Measurements from ENCODE around the gene SIK1.
"Not testable (repeated sequence)": the region's sequence is repeated elsewhere in the genome, so short reads cannot be mapped to it uniquely, and the experiment has no call there.

SIK1 gene

DNA sequence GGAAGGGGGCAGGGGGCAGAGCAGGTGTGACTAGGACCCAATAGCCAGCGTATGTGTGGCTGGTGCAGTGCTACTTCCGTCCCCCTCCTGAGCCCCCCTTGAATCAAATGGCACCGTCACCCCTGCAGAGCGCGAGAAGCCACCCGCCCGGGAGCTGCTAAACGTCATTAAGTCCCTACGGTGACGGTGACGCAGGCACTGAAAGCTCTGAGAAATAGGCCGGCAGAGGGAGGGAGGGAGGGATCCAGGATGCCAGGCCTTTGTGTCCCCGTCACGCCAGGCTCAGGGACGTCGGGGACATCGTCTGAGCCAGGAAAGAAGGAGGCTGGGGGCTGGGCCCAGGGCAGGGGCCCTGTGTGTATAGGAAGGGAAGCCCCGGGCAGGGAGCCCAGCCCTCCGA is 43.6 kb downstream of the SIK1 start:
- DNase-seq = not testable (repeated sequence)

GRCh38 chr21:43382902-43383301 is 44.0 kb downstream of the SIK1 start:
- DNase-seq = not testable (repeated sequence)

DNA sequence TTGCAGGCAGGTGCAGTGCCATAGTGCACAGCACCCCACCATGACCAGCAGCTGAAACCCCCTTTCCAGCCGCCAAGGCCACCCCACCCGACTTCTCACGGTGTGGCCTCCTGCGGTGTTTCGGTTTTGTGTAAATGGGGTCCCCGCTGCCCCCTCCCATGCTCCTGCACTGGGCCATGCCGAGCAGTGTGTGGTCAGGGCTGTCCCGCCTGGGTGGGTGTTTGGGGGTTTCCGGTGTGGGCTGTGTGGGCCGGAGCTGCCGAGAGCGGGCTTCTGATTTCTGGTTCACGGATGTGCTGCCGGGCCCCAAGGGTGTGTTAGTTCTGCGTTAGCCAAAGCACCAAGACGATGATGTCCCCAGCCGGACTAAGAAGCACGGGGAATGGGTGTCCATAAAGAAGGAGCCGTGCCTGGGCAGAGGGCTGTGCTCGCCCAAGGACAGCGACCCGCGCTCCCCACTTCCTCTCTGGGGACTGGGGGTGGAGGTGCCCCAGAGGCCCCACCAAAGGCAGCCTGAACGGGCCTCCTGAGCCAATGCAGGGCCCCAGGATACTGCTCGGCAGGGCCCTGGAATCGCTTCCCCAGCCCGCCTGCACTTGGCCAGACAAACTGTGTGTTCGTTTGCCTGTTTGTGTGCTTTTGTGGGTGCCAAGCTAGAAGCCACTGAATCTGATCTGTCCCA is 45.9 kb downstream of the SIK1 start:
- DNase-seq = not testable (repeated sequence)

DNA sequence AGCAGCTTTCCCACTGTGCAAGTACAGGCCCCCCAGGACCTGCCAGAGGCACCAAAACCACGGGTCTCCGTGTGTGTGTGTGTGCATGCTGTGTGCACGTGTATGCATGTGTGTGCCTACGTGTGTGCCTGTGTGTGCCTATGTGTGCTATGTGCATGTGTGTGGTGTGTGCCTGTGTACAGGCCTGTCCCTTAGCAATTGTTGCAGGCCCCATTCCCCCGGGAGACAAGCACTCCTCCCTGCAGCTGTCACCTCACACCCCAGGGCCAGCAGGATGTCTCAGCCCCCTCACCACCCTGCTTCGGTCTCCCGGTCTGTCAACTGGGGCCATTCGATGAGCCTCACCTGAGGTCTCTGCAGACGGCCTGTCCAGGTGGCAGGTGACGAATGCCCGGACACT is 46.6 kb downstream of the SIK1 start:
- not testable (repeated sequence) for DNase-seq

GRCh38 chr21:43379626-43380122 is 47.3 kb downstream of the SIK1 start:
- not testable (repeated sequence) for DNase-seq

DNA sequence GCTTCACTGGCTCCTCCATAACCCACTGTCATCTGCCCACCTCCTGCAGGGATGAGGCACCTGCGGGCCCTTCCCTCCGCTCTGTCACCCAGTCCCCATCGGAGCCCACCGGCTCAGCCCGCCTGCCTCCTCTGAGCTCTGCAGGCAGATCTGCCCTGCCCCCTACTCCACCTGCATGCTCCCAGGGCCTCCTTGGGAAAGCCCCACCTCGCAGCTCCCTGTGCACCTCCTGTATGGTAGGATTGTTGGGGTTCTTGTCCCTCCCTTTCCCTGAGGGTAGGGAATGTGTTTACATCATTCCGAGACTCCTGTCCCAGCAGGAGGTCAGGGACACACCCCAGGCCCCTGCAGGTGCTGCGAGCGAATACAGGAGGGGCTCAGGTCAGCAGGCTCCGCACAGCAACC is 50.5 kb downstream of the SIK1 start:
- DNase-seq = no peak

GRCh38 chr21:43375837-43376477 is 51.0 kb downstream of the SIK1 start:
- DNase-seq = no peak

DNA sequence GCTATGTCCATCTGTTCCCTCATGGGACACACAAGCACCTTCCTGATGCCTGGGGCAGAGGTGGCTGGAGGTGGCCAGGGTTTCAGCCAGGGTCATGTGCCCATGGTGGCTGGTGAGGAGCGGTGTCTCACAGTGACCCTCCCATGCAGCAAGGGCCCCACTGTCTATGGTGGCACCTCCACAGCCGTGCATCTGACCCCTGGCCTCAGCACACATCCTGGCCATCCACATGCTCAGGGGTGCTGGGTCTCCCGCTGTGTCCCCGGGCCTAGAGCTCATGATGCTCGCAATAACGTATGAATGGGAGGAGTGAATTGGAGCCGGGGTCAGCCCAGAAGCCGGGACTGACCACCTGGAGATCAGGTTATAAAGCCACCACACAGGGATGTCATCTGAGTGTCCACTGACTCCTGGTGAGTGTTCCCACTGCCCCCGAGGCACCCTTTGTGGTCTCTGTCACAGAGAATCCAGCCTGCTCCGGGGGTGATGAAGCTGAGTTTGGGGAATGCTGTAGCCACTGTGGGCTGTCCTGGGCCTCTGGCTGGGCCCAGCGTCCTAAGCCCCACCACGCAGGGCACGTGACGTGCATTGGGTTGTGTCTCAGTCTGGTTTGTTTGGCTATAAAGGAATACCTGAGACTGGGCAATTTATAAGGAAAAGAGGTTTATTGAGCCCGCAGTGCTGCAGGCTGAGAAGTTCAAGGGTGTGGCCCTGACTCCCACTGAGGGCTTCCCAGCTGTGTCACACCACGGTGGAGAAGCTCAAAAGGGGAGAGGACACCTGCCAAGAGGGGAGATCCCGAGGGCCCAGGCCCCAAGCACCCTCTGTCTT is 51.7 kb downstream of the SIK1 start:
- no peak for DNase-seq

GRCh38 chr21:43374228-43374885 is 52.6 kb downstream of the SIK1 start:
- DNase-seq = no peak

GRCh38 chr21:43373362-43374227 is 53.3 kb downstream of the SIK1 start:
- DNase-seq = no peak

DNA sequence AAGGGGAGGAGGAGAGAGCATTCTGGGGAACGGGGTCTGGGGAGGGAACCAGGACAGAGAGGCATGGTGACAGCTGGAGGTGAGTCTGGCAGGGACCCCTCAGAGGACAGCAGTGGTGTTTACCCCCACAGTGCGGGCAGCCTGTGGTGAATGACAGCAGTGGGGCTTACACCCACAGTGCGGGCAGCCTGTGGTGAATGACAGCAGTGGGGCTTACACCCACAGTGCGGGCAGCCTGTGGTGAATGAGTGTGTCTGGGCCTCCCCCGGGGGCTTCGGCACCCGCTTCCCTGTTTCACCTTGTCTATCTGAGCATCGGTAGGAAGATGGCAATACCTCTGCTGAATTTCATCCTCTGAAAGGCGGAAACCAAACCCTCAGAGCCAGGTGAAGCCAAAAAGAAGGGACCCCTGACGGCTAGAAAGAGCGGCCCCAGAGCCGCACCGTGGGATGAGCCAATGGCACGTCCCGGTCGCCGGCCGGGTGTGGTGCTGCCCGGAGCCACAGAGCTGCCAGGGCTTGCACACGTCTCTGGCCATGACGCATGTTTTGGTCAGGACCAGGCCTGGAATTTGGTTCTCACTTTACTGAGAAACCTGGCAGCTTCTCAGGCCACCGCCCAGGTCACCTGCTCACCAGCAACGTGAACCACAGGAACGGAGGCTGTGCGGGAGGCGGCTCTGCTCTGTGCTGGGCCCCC is 54.1 kb downstream of the SIK1 start:
- no peak for DNase-seq

DNA sequence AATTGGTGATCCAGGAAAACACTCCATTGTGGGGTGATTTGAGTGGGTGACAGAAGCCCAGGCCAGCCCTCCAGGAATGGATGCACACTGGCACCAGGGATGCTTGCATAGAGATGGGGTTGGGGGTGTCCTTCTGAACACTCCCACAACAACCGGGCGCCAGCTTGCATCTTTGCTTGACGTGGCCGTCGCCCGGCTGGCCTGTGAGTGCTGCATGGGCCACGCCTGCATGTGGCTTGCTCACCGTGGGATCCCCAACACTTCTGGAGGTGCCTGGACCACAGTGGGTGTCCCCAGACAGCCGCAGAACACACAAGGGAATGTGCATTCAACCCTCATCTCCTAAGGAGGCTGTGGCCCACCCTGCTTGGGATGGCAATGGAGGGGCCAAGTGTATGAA is 55.1 kb downstream of the SIK1 start:
- no peak for DNase-seq

DNA sequence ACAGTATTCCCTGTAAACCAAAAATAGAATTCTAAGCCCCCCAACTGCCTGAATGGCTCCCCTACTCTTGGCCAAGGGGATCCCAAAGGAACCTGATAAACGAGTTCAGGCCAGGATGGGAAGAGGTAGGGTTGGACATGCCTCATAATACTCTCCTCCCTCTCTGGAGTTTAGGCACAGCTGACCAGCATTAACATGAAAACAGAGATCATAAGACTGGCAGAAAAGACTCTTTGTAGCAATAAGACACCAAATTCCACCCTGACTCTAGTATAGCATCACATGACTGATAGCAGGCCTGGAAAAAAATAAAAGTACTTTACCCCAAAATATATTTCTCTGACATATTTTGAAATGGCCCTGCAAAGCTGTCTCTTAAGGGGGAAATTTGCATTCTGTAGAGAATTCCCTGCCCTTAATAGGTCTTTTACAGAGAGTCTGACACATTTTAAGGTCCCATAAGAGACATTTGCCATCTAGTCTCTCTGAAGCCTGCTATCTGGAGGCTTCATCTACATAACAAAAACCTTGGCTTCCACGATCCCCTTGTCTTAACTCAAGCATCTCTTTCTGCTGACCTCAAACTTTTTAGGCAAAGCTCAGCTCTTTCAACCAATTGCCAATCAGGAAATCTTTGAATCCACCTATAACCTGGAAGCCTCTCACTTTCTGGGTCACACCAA is 55.9 kb downstream of the SIK1 start:
- DNase-seq = no peak

DNA sequence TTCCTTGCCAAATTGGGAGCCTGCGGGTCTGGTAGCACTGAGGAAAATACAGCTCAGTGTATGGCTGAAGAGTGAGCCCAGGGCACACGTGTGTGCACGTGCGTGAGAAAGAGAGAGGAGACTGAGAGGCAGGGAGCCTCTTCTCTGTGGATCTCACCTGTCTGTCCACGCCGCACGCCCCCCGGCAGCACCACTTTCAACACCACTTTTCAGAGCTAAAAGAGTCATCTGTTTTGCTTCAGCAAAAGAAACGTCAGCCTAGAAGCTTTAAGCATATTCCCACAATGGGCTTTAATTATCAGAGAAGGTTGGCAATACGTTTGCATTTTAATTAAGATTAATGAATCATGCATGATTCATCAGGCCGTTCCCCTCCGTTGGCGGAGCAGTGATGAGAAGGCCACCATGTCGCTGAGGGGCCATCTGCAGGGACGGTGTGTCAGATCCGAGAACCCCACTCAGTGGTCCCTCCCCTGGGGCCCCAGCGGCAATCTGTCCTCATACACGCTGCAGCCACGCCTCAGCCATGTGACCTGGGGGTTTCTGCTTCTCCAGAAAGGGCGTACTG is 56.8 kb downstream of the SIK1 start:
- no peak for DNase-seq

DNA sequence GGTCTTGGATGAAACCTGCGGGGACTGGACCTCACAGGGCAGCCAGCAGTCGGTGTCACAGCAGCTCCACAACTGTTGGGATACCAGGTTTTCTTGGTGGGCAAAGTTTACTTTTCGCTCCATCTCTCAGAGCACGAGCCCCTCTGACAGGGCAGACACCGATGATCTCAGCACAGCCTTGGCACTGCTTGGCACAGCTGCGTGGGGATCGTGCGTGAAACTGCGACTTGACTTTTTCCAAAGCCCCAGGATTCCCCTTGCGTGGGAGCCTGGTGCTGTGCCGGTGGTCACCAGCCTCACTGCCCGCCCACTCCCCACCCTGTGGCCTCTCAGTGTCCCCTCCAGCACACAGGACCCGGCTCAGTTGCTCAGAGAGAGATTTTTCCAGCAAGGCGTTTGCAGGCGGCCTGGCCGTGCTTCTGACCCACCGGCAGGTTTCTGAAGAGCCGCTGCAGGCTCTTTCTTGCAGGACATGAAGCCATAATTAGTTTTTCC is 57.3 kb downstream of the SIK1 start:
- DNase-seq = no peak

GRCh38 chr21:43369124-43369523 is 57.8 kb downstream of the SIK1 start:
- DNase-seq = no peak

GRCh38 chr21:43368685-43369084 is 58.2 kb downstream of the SIK1 start:
- DNase-seq = no peak

DNA sequence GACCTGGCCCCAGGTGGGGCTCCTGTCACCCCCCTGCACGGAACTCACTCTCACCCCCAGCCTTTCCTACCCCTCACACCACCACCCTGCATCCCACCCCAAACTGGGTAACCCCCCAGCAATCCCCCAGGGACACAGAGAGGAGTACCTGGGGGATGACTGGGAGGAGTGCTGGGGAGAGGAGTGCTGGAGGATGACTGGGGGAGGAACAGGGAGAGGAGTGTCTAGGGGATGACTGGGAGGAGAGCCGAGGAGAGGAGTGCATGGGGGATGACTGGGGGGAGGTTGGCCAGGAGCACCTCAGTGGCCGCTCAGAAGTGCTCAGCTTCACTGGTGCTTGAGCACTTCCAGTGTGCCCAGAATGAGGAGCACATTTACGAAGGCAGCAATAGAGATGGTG is 59.1 kb downstream of the SIK1 start:
- no peak for DNase-seq

DNA sequence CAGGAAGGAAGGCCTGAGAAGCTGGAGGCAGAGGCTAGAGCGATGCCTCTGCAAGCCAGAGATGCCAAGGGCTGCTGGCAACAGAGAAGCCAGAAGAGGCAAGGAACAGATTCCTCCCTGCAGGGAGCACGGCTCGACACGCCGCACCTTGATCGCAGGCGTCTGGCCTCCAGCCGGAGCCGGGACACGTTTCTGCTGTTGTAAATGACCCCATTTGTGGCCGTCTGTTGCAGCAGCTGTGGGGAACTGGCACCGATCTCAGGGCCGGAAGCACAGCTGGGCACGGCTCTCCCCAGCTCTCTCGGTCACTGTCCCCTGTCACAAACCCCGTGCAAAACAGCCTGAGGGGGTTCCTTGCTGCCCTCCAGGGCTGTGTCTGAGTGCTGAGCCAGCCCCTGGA is 59.6 kb downstream of the SIK1 start:
- no peak for DNase-seq

DNA sequence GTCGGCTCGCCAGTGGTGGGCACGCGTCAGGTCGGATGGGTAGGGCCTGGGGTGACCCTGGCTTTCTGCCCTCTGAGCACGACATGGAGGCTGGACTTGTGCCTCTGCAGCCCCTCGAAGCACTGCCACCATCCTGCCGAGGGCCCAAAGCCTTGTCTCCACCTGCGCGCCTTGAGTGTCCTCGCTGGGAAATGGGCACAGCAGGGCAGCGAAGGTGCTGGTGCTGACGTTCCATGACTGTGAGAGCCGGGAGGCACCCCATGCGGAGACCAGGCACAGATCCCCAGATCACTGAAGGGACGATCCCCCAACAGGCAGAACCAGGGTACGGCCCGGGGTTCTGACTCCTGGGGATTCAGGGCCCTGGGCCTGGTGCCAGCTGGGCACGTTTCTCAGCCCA is 60.3 kb downstream of the SIK1 start:
- no peak for DNase-seq

Measured in CD4-positive, alpha-beta T cell treated with Interleukin-6 for 4 hours (primary cell).